GM12878 (cell line): Measurements from ENCODE around the gene PMM2. TPM values are rescaled to one million over a fixed set of nuclear protein-coding genes. Genes with fewer than 3 reads are reported as not detected.
A peak's percentile ranks its signal among the peaks of the same experiment; 100 is the strongest.

ENCODE experiments used
- ATAC-seq: fragments of 200-7000 bp; cut with Tn5 transposase; 3 replicates; pipeline ENCODE4 v1.9.1; 2020; ENCODE audit warnings: mild to moderate bottlenecking, moderate library complexity
- BruUV-seq: library from RNA; stranded (reverse); fragments of 400-500 nt; replicated peaks from 2 replicates; lab custom pipeline; 2021; lab: Mats Ljungman, UMichigan
- CTCF ChIA-PET: fragments of 300-600 bp; sonication (Branson Sonifier 250); formaldehyde crosslinking; extraction: SDS; loops from one replicate; lab custom pipeline; 2021; ENCODE audit warnings: inconsistent platforms; lab: Yijun Ruan, JAX
- POLR2A ChIA-PET: fragments of 350-600 bp; formaldehyde crosslinking; extraction: SDS; loops from one replicate; lab custom pipeline; 2021; ENCODE audit warnings: inconsistent platforms; lab: Charles Lee
- RAD21 ChIA-PET: fragments of 300-600 bp; sonication (Branson Sonifier 250); formaldehyde crosslinking; loops from one replicate; lab custom pipeline; 2023; ENCODE audit warnings: antibody characterized with exemption; ENCODE audit not compliant: unreplicated experiment; lab: Charles Lee
- SMC1A ChIA-PET: fragments of 300-600 bp; sonication (Branson Sonifier 250); formaldehyde crosslinking; loops from one replicate; lab custom pipeline; 2023; ENCODE audit not compliant: unreplicated experiment, uncharacterized antibody; lab: Charles Lee
- DNase-seq: peaks from one replicate; pipeline ENCODE4 v3.0.0-alpha.2; 2011; ENCODE audit warnings: low read depth, low spot score
- FAIRE-seq: peaks from 3 replicates; lab custom pipeline; 2011; peaks lifted over from hg19 to GRCh38; lab: Jason Lieb, UNC
- H2AFZ ChIP-seq: 2 replicates; pipeline ENCODE4 v1.6.0; 2011; ENCODE audit warnings: low read depth, low read length, control low read depth; ENCODE audit not compliant: control insufficient read depth
- H3K27ac ChIP-seq: 2 replicates; pipeline ENCODE4 v1.5.1; 2011; ENCODE audit warnings: control low read depth; ENCODE audit not compliant: control insufficient read depth, insufficient read depth
- H3K27me3 ChIP-seq, 2 experiments: replicated peaks in 1 of 2; 2 replicates each; pipeline versions ENCODE4 v1.6.0 to v1.6.1; 2011; ENCODE audit warnings: low read length in 1 of 2; ENCODE audit not compliant: control insufficient read depth in 2 of 2, insufficient read depth in 2 of 2
- H3K36me3 ChIP-seq, 2 experiments: 2 replicates each; pipeline ENCODE4 v1.5.1; 2011; ENCODE audit warnings: low read length in 1 of 2; ENCODE audit not compliant: control insufficient read depth in 2 of 2, insufficient read depth in 2 of 2
- H3K4me1 ChIP-seq: 2 replicates; pipeline ENCODE4 v1.6.1; 2011; ENCODE audit warnings: mild to moderate bottlenecking, low read length, moderate library complexity, mixed read lengths; ENCODE audit not compliant: control insufficient read depth, insufficient read depth
- H3K4me2 ChIP-seq: 2 replicates; pipeline ENCODE4 v1.6.0; 2011; ENCODE audit warnings: control low read depth; ENCODE audit not compliant: control insufficient read depth, insufficient read depth
- H3K4me3 ChIP-seq: fragments of 200-600 bp; sonication (generic); 2 replicates; pipeline ENCODE4 v1.5.1; 2016
- H3K79me2 ChIP-seq: 2 replicates; pipeline ENCODE4 v1.6.0; 2011; ENCODE audit warnings: low read length; ENCODE audit not compliant: control insufficient read depth, insufficient read depth
- H3K9ac ChIP-seq: 2 replicates; pipeline ENCODE4 v1.8.0; 2011; ENCODE audit warnings: low read length, control low read depth, mixed read lengths; ENCODE audit not compliant: control insufficient read depth, insufficient read depth
- H3K9me3 ChIP-seq: replicated peaks from 3 replicates; pipeline ENCODE4 v1.5.1; 2011; ENCODE audit warnings: mild to moderate bottlenecking, low read length; ENCODE audit not compliant: control insufficient read depth, insufficient read depth
- H4K20me1 ChIP-seq: 2 replicates; pipeline ENCODE4 v1.6.0; 2011; ENCODE audit not compliant: control insufficient read depth, insufficient read depth
- EED ChIP-seq: sonication (generic); IDR thresholded peaks from 2 replicates; pipeline ENCODE4 v1.6.1; 2016; ENCODE audit warnings: antibody characterized with exemption, low read depth
- IKZF1 ChIP-seq: fragments of 450-650 bp; conservative IDR thresholded peaks from 2 replicates; pipeline ENCODE4 v1.6.1; 2017; ENCODE audit warnings: antibody characterized with exemption, mild to moderate bottlenecking
- MTA2 ChIP-seq: fragments of 450-650 bp; IDR thresholded peaks from 2 replicates; pipeline ENCODE4 v1.6.1; 2016; ENCODE audit warnings: low read depth, mild to moderate bottlenecking, moderate library complexity
- SMAD5 ChIP-seq: IDR thresholded peaks from 2 replicates; pipeline ENCODE4 v1.6.1; 2016; ENCODE audit warnings: antibody characterized with exemption, low read depth
- TARDBP ChIP-seq: IDR thresholded peaks from 2 replicates; pipeline ENCODE4 v1.6.1; 2016; ENCODE audit warnings: borderline replicate concordance
- TCF12 ChIP-seq: IDR thresholded peaks from 2 replicates; pipeline ENCODE4 v1.6.1; 2011; ENCODE audit warnings: low read depth, mild to moderate bottlenecking, low read length
- TCF3 ChIP-seq: IDR thresholded peaks from 2 replicates; pipeline ENCODE4 v1.6.1; 2012; ENCODE audit warnings: low read depth, mild to moderate bottlenecking, low read length, borderline replicate concordance; ENCODE audit not compliant: insufficient read depth
- WGBS: methylation state at CpG from one replicate; pipeline ENCODE4 v1.1.6; 2016; ENCODE audit warnings: low lambda C conversion rate; ENCODE audit not compliant: insufficient replicate concordance, insufficient coverage; ENCODE audit errors: missing lambda C conversion rate; 5-methylcytosine and 5-hydroxymethylcytosine counted together
- in situ Hi-C: fragments of 300-500 bp; cut with MboI; formaldehyde crosslinking; loops from 9 replicates; pipeline ENCODE4 v1.14.3; 2018; ENCODE audit warnings: mixed read lengths
- intact Hi-C: fragments of 100-400 bp; cut with micrococcal nuclease; formaldehyde crosslinking; loops from one replicate; pipeline ENCODE4 v1.14.2; 2022; ENCODE audit not compliant: unreplicated experiment
- polyA plus RNA-seq, 11 experiments: library from polyadenylated mRNA; depleted of rRNA in 4 of 11; unstranded in 6 of 11; stranded (reverse) in 5 of 11; fragments of >200 nt; fragmentation: Nextera tagmentation in 4 of 11; fragmentation: Illumina TruSeq in 1 of 11; extraction: Ambion mirVana in 4 of 11; extraction: Trizol in 1 of 11; gene quantifications; 1 replicate in 1 of 11; 2 replicates in 10 of 11; pipeline versions ENCODE4 v1.2.1 to v1.2.3, GENCODE V29; 2011 to 2016; ENCODE audit warnings: inconsistent platforms in 2 of 11, missing spikeins in 2 of 11, low read depth in 1 of 11
- total RNA-seq, 4 experiments: library from RNA; depleted of rRNA in 3 of 4; stranded (reverse); fragments of >200 nt in 3 of 4; fragmentation: Illumina TruSeq in 1 of 4; extraction: Trizol in 1 of 4; gene quantifications; 2 replicates each; pipeline versions ENCODE4 v1.2.1 to v1.2.3, GENCODE V29; 2013 to 2021
- TF ChIP-seq, protein P1 (sequence below): fragments of 450-650 bp; IDR thresholded peaks from 2 replicates; pipeline ENCODE4 v1.6.1; 2016; ENCODE audit warnings: mild to moderate bottlenecking
- TF ChIP-seq, protein P2 (sequence below): fragments of 450-650 bp; IDR thresholded peaks from 2 replicates; pipeline ENCODE4 v1.6.1; 2017; ENCODE audit warnings: antibody characterized with exemption, mild to moderate bottlenecking, moderate library complexity

PMM2 gene
- total and polyA plus RNA-seq, 10 of the 15 experiments (the other 5 are each of a cell fraction or from before 2014, with no cell fraction given), result 22.6 to 69.4 (median 52.3) TPM

DNA sequence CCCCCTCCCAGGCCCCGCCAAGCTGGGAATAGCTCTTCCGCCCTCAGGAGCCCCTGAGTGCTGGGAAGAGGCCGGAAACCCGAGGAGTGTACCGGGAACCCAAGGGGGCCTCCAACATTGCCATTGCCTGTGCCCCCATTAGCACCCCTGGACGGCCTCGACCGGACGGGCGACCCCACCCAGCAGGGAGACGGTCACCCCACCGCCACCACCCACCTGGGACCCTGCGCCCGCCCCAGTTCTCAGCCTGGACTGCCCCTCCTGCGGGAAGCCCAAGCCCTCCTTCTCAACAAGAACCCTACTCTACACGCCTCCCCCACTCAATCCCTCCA, 69.2 kb downstream of the PMM2 start:
- no peaks in the 10 kb centered on the region for H3K27me3 ChIP-seq
- ChIA-PET SMC1A (no interaction called here), POLR2A (interaction anchor here (0.7 to 1.3 kb wide), 2 partner anchors 11 to 70 kb away, joined by 4 to 5 read pairs; partner anchors contain the start of gene TMEM186), RAD21 (interaction anchor here (0.5 to 3.1 kb wide), 2 partner anchors 25 to 1957 kb away, joined by 3 to 26 read pairs; no protein-coding TSS in a partner anchor), CTCF (interaction anchor here (3.1 kb wide), 1 partner anchor 13 kb away, joined by 30 read pairs; no protein-coding TSS in a partner anchor)
- peak overlapping the region; percentile 90; the same call in 1 of the 2 replicates for H3K27ac ChIP-seq
- H3K79me2 ChIP-seq, result peaks cover 62% of the 10 kb centered on the region
- TF ChIP-seq IKZF1 (no peak), TCF3 (no peak), SMAD5 (no peak), MTA2 (no peak), TARDBP (no peak), TCF12 (no peak), EED (no peak)
- TF ChIP-seq, protein P1, sequence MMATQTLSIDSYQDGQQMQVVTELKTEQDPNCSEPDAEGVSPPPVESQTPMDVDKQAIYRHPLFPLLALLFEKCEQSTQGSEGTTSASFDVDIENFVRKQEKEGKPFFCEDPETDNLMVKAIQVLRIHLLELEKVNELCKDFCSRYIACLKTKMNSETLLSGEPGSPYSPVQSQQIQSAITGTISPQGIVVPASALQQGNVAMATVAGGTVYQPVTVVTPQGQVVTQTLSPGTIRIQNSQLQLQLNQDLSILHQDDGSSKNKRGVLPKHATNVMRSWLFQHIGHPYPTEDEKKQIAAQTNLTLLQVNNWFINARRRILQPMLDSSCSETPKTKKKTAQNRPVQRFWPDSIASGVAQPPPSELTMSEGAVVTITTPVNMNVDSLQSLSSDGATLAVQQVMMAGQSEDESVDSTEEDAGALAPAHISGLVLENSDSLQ, result no peak
- TF ChIP-seq, protein P2, sequence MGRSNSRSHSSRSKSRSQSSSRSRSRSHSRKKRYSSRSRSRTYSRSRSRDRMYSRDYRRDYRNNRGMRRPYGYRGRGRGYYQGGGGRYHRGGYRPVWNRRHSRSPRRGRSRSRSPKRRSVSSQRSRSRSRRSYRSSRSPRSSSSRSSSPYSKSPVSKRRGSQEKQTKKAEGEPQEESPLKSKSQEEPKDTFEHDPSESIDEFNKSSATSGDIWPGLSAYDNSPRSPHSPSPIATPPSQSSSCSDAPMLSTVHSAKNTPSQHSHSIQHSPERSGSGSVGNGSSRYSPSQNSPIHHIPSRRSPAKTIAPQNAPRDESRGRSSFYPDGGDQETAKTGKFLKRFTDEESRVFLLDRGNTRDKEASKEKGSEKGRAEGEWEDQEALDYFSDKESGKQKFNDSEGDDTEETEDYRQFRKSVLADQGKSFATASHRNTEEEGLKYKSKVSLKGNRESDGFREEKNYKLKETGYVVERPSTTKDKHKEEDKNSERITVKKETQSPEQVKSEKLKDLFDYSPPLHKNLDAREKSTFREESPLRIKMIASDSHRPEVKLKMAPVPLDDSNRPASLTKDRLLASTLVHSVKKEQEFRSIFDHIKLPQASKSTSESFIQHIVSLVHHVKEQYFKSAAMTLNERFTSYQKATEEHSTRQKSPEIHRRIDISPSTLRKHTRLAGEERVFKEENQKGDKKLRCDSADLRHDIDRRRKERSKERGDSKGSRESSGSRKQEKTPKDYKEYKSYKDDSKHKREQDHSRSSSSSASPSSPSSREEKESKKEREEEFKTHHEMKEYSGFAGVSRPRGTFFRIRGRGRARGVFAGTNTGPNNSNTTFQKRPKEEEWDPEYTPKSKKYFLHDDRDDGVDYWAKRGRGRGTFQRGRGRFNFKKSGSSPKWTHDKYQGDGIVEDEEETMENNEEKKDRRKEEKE, result no peak
- H2AFZ ChIP-seq, result no peak overlapping the region
- no peak for DNase-seq
- peaks cover 3 to 13% of the 10 kb centered on the region in 2 experiments; a peak in 2 of 4 replicates for H3K36me3 ChIP-seq
- H3K9ac ChIP-seq, result peak overlapping the region; percentile 95
- H4K20me1 ChIP-seq, result peaks cover 3% of the 10 kb centered on the region; the same call in 1 of the 2 replicates
- peak overlapping the region; percentile 95 for H3K4me3 ChIP-seq
- peaks cover 29% of the 10 kb centered on the region for H3K4me1 ChIP-seq
- ATAC-seq, result no peak
- no peaks in the 10 kb centered on the region; the same call in 2 of the 3 replicates for H3K9me3 ChIP-seq
- intact Hi-C loops, result no loop called here
- no TSS peak for BruUV-seq
- WGBS, result 59% methylated on average over 13 of the region's 16 CpGs
- H3K4me2 ChIP-seq, result peak overlapping the region; percentile 94
- FAIRE-seq, result no peak
- in situ Hi-C loops, result no loop called here
